ENCODE measurements around the gene PKP4. TPM values are rescaled to one million over a fixed set of nuclear protein-coding genes. Genes with fewer than 3 reads are reported as not detected.
A peak's percentile ranks its signal among the peaks of the same experiment; 100 is the strongest.

Gene PKP4
- polyA plus RNA-seq, 3 donors: 148 to 213 (median 171) TPM

- no peak for DNase-seq (ENCODE audit: extremely low read depth in 1 of 11, low read depth in 9 of 11, low spot score in 4 of 11)
These were observed 104.3 kb downstream of the PKP4 start for GRCh38 chr2:158561054-158561453.

- DNase-seq (ENCODE audit: extremely low read depth in 1 of 11, low read depth in 9 of 11, low spot score in 4 of 11): no peak
These were observed 110.5 kb downstream of the PKP4 start for GRCh38 chr2:158567208-158567607.

DNA sequence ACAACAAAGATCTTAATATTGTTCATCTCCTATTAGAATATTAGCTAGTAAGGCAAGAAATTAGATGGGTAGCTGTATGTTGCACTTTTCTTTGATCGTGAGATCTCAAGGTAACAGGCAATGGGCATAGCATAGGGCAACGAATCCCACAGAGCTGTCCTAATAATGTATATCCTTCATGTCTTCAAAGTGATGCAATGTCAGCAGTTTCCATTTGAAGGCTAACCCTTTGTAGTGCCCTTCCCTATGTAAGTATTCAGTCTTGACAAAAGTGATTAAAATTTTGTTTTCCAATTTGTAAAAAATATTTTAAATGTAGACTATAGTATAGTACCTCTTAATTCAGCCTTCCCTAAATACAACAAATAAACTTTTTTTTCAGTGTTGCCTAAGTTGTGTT is 112.5 kb downstream of the PKP4 start:
- no peak for DNase-seq (ENCODE audit: extremely low read depth in 1 of 11, low read depth in 9 of 11, low spot score in 4 of 11)

GRCh38 chr2:158570869-158571268 is 114.1 kb downstream of the PKP4 start:
- no peak for DNase-seq (ENCODE audit: extremely low read depth in 1 of 11, low read depth in 9 of 11, low spot score in 4 of 11)

DNA sequence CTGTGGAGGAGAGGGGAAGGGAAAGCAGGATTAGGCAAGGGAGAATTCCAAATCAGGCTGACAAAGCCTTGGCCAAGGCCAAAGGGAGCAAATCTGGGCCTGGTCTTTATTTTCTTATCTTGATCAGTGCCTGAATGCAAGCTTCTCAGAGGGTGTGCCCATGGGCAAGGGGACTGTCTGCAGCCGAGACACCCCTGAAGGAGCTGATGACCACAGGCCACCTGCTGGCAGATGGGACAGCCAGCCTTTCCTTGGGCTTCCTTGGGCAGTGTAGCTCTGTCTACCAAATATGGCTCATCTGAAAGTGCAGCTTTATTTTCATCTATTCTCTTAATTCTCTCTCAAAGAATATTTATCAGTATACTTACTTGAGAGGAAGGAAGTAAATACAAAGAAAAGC is 117.0 kb downstream of the PKP4 start:
- DNase-seq (ENCODE audit: extremely low read depth in 1 of 11, low read depth in 9 of 11, low spot score in 4 of 11): no peak

GRCh38 chr2:158575051-158575635 is 118.4 kb downstream of the PKP4 start:
- DNase-seq (ENCODE audit: extremely low read depth in 1 of 11, low read depth in 9 of 11, low spot score in 4 of 11): no peak

DNA sequence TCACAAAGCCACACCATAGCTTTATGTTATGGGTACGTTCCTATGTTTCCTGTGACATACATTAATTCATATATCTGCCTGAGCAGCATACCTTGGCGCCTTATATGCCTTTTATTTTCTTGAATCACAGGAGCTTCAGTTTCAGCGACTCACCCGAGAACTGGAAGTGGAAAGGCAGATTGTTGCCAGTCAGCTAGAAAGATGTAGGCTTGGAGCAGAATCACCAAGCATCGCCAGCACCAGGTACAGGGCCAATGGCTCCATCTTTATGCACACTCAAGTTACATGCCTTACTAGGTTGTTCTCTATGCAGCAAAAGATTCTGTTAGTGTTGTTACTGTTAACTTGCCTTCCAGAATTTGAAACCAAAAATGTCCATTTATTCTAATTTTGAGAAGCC is 120.4 kb downstream of the PKP4 start:
- DNase-seq (ENCODE audit: extremely low read depth in 1 of 11, low read depth in 9 of 11, low spot score in 4 of 11): no peak

GRCh38 chr2:158578703-158579330 is 122.1 kb downstream of the PKP4 start:
- no peak for DNase-seq (ENCODE audit: extremely low read depth in 1 of 11, low read depth in 9 of 11, low spot score in 4 of 11)

GRCh38 chr2:158579928-158580327 is 123.2 kb downstream of the PKP4 start:
- DNase-seq (ENCODE audit: extremely low read depth in 1 of 11, low read depth in 9 of 11, low spot score in 4 of 11): no peak

DNA sequence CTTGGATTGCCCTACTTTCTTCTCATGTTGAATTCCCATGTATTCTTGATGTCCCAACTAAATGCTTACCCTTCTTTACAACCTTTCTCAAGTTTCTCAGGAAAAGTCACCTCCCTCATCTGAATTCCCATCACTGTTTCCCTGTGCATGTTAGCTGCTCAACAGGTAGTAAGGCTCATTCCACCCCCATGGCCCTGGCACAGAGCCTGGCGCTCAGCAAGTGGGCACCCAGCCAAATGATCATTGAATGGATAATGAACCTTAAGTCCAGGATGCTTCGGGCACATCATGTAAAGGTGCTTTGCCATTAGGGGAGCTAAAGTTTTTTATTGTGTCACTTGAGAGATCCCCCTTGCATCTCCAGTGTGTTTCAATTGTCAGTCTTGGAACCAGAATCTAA is 124.0 kb downstream of the PKP4 start:
- peak in 8 of 11 donors; percentile 6 to 27 (median 16) for DNase-seq (ENCODE audit: extremely low read depth in 1 of 11, low read depth in 9 of 11, low spot score in 4 of 11)

- DNase-seq (ENCODE audit: extremely low read depth in 1 of 11, low read depth in 9 of 11, low spot score in 4 of 11): no peak
These were observed 125.9 kb downstream of the PKP4 start for GRCh38 chr2:158582670-158583069.

DNA sequence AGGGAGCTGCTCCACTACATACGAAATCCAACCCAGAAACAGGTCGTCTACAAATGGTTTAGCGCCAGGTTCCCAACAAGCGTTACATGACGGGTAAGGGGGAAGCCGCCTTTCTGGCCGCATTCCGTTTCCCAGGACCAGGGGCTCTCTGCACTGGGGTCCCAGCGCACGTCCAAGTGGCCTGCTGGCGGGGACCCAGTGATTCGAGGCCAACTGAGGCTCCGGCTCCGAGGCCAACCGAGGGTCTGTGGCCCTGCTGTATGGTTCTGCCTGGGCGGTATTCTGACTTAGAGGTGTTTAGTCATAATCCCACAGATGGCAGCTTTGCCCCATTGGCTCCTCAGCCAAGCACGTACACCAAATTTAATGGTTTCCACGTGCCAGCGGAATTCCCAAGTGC is 127.2 kb downstream of the PKP4 start:
- no peak for DNase-seq (ENCODE audit: extremely low read depth in 1 of 11, low read depth in 9 of 11, low spot score in 4 of 11)

DNA sequence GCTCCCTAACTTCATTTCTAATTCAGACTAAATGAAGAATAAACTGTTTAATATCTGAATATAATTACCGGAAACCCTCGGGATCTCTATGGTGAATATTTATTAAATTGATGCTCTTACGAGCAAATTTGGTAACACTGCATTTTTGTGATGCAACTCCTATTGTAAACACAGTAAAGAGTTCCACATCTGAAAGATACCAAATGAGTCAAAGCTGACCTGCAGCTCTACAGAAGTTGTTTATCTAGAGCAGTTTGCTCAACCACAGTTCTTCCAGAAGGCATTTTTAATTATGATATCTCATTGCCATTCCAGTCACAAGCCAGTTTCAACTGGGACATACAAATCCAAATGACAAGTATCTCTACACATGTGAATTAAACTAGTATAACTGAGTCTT is 129.7 kb downstream of the PKP4 start:
- DNase-seq (ENCODE audit: extremely low read depth in 1 of 11, low read depth in 9 of 11, low spot score in 4 of 11): no peak

DNA sequence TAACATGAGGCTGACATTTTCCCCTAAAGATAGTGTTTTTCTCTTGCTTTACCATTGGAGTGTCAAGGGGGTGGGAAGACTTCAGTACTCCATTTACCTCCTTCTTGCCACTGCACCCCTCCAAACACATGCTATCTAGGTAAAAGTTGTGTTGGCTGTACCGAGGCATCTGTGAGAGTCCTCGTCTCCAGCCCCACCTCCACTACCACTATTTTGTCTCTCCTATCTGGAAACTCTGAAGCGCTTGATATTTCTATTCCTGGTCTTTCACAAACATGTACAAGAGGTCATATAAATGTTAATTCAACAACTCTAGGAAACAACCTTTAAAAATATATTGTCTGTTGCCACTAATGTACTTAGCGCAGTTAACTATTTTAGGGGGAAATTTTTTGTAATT is 132.6 kb downstream of the PKP4 start:
- no peak for DNase-seq (ENCODE audit: extremely low read depth in 1 of 11, low read depth in 9 of 11, low spot score in 4 of 11)

DNA sequence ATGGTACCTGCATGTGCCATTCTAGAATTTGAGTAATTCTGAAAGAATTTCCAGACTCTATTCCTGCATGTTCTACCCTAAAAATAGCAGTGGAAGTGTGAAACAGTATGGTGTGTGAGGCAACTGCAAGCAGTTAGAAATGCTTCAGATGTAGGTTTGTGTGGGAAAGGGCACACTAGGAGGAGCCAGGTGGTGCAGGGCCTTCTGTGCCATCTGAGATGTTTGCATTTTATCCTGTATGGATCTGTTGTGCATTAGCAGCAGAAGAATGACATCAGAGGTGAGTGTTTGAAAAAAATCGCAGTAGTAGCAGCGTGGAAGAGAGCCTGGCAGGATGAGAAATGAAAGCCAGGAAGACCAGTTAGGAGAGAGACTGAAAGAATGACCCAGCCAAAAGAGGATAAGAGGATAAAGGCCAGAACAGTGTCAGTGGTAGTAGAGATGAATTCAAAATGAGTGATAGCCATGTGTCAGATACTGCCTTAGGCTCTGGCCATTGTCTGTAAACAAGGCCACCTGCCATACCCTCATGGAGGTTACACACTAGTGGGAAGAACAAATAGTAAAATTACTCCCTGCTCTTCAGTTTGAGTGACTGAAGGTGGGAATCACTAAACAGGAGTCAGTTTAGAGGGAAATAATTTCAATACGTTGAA is 142.2 kb downstream of the PKP4 start:
- DNase-seq (ENCODE audit: extremely low read depth in 1 of 11, low read depth in 9 of 11, low spot score in 4 of 11): no peak

- no peak for DNase-seq (ENCODE audit: extremely low read depth in 1 of 11, low read depth in 9 of 11, low spot score in 4 of 11)
These were observed 142.9 kb downstream of the PKP4 start for GRCh38 chr2:158599609-158600008.

- no peak for DNase-seq (ENCODE audit: extremely low read depth in 1 of 11, low read depth in 9 of 11, low spot score in 4 of 11)
These were observed 143.5 kb downstream of the PKP4 start for GRCh38 chr2:158600155-158600802.

- DNase-seq (ENCODE audit: extremely low read depth in 1 of 11, low read depth in 9 of 11, low spot score in 4 of 11): no peak
These were observed 145.3 kb downstream of the PKP4 start for GRCh38 chr2:158602027-158602426.

- no peak for DNase-seq (ENCODE audit: extremely low read depth in 1 of 11, low read depth in 9 of 11, low spot score in 4 of 11)
These were observed 146.5 kb downstream of the PKP4 start for GRCh38 chr2:158603205-158603604.

GRCh38 chr2:158603986-158604385 is 147.2 kb downstream of the PKP4 start:
- DNase-seq (ENCODE audit: extremely low read depth in 1 of 11, low read depth in 9 of 11, low spot score in 4 of 11): no peak
